Neural cell (in vitro differentiated cells): ENCODE measurements around the gene CALCA.

Experiments
- EP300 ChIP-seq: fragments of 450-650 bp; conservative IDR thresholded peaks from 2 replicates; pipeline ENCODE4 v1.6.1; 2014; ENCODE audit warnings: antibody characterized with exemption, mild to moderate bottlenecking, moderate library complexity; ENCODE audit not compliant: poor library complexity, severe bottlenecking
- TF ChIP-seq, protein P1 (sequence below): fragments of 450-650 bp; IDR thresholded peaks from 2 replicates; pipeline ENCODE4 v1.5.1; 2014; ENCODE audit warnings: antibody characterized with exemption, mild to moderate bottlenecking, moderate library complexity; ENCODE audit not compliant: poor library complexity, severe bottlenecking
- TF ChIP-seq, protein P2 (sequence below): IDR thresholded peaks from 2 replicates; pipeline ENCODE4 v1.6.1; 2012; ENCODE audit warnings: borderline replicate concordance

DNA sequence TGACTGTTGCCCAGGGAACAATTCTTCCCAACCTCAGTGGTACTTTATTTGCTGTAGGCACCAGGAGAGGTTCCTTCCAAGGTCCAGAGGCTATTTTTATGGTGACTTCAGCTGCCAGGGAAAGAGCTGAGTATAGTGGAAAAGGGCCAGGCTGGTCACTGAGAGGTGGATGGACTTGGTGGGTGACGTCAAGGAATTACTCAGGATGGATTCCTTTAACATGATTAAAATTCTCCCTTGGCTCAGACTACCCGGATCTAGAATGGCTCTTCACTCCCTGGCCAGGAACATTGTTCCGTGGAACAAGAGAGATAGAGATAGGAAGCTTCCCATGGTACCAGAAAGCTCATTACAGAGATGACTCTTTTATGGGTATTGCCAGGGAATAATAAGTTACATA, 8.7 kb upstream of the CALCA start:
- TF ChIP-seq, protein P1, sequence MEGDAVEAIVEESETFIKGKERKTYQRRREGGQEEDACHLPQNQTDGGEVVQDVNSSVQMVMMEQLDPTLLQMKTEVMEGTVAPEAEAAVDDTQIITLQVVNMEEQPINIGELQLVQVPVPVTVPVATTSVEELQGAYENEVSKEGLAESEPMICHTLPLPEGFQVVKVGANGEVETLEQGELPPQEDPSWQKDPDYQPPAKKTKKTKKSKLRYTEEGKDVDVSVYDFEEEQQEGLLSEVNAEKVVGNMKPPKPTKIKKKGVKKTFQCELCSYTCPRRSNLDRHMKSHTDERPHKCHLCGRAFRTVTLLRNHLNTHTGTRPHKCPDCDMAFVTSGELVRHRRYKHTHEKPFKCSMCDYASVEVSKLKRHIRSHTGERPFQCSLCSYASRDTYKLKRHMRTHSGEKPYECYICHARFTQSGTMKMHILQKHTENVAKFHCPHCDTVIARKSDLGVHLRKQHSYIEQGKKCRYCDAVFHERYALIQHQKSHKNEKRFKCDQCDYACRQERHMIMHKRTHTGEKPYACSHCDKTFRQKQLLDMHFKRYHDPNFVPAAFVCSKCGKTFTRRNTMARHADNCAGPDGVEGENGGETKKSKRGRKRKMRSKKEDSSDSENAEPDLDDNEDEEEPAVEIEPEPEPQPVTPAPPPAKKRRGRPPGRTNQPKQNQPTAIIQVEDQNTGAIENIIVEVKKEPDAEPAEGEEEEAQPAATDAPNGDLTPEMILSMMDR, result no peak
- no peak for TF ChIP-seq EP300
- TF ChIP-seq, protein P2, sequence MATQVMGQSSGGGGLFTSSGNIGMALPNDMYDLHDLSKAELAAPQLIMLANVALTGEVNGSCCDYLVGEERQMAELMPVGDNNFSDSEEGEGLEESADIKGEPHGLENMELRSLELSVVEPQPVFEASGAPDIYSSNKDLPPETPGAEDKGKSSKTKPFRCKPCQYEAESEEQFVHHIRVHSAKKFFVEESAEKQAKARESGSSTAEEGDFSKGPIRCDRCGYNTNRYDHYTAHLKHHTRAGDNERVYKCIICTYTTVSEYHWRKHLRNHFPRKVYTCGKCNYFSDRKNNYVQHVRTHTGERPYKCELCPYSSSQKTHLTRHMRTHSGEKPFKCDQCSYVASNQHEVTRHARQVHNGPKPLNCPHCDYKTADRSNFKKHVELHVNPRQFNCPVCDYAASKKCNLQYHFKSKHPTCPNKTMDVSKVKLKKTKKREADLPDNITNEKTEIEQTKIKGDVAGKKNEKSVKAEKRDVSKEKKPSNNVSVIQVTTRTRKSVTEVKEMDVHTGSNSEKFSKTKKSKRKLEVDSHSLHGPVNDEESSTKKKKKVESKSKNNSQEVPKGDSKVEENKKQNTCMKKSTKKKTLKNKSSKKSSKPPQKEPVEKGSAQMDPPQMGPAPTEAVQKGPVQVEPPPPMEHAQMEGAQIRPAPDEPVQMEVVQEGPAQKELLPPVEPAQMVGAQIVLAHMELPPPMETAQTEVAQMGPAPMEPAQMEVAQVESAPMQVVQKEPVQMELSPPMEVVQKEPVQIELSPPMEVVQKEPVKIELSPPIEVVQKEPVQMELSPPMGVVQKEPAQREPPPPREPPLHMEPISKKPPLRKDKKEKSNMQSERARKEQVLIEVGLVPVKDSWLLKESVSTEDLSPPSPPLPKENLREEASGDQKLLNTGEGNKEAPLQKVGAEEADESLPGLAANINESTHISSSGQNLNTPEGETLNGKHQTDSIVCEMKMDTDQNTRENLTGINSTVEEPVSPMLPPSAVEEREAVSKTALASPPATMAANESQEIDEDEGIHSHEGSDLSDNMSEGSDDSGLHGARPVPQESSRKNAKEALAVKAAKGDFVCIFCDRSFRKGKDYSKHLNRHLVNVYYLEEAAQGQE, result no peak
